HG03469 (cell line): ENCODE measurements around the gene UPF1.

ENCODE experiments used
- ATAC-seq: cut with Tn5 transposase; IDR thresholded peaks from one replicate; pipeline ENCODE4 v1.9.1; 2021; ENCODE audit warnings: mild to moderate bottlenecking, moderate library complexity, moderate number of reproducible peaks; ENCODE audit not compliant: unreplicated experiment

The UPF1 gene

DNA sequence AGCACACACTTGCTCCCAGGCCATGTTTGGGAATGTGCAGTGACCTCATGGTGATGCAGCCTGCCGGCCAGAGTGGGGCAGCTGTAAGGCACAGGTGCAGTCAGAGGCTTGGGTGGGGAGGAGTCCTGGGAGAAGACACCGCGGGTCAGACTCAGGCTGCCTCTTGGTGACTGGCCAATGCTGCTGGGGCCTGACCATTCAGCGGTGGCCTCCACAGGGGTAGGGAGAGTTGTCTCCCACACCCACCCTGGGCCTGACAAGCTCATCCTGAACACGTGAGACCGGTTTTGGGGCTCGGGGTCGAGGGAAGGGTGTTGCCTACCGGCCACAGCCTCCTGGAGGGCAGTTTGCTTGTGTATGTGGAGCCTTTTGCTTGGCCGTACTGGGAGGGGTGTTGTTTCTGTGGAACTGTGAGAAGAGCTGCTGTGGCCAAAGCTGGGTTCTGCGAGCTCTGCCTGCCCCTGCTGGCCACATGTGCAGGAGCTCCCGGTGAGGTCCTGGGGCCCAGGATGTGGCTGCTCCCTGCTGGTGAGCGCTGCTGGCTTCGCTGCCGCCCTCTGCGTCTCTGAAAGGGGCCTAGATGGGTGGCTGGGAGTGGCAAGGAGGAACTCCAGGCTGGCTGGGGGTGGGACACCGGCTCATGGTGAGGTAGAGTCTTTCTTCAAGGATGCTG is 22.1 kb downstream of the UPF1 start:
- no peak for ATAC-seq

- ATAC-seq = no peak
These were observed 23.2 kb downstream of the UPF1 start for GRCh38 chr19:18854982-18855381.

GRCh38 chr19:18855647-18856384 is 24.1 kb downstream of the UPF1 start:
- no peak for ATAC-seq

GRCh38 chr19:18856385-18857126 is 24.8 kb downstream of the UPF1 start:
- ATAC-seq = no peak

DNA sequence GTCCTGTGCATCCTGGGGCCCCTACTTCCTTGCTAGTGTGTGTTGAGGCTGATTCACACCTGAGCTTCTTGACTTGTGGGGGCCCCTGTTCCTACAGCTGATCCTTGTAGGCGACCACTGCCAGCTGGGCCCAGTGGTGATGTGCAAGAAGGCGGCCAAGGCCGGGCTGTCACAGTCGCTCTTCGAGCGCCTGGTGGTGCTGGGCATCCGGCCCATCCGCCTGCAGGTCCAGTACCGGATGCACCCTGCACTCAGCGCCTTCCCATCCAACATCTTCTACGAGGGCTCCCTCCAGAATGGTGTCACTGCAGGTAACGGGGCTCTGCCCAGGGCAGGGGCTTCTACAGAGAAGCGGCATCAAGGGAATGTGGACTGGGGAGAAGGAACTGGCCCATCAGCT is 25.5 kb downstream of the UPF1 start:
- ATAC-seq = no peak

GRCh38 chr19:18858906-18859646 is 27.3 kb downstream of the UPF1 start:
- ATAC-seq = no peak

GRCh38 chr19:18859676-18860301 is 28.0 kb downstream of the UPF1 start:
- no peak for ATAC-seq

- no peak for ATAC-seq
These were observed 28.5 kb downstream of the UPF1 start for GRCh38 chr19:18860302-18860700.

DNA sequence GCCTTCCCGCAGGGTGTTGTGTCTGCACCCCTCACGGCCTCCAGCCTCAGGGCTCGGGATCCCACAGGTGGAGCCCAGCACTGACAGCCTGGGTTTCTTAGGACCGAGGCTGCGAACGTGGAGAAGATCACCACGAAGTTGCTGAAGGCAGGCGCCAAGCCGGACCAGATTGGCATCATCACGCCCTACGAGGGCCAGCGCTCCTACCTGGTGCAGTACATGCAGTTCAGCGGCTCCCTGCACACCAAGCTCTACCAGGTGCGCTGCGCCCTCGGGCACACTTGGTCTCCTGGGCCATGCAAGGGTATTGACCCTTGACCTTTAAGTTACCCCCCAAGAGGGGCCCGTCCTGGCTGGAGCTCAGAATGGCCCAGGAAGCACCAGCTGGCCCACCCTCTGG is 29.0 kb downstream of the UPF1 start:
- ATAC-seq = no peak

DNA sequence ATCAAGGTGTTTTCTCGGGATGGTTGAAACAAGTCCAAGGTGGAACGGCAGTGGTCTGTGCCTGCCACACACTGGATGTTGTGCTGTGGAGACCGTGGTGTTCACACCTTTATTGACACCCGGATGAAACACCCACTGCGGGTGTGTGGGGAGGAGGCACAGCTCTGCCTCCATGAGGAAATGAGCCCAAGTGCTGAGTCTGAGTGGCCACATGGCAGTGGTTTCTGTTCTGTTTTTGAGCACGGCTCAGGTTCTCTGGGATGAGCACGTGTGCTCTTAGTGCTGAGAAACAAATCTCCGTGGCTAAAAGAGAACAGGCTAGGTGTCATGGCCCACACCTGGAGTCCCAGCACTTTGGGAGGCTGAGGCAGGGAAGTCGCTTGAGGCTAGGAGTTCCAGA is 29.5 kb downstream of the UPF1 start:
- ATAC-seq = no peak

DNA sequence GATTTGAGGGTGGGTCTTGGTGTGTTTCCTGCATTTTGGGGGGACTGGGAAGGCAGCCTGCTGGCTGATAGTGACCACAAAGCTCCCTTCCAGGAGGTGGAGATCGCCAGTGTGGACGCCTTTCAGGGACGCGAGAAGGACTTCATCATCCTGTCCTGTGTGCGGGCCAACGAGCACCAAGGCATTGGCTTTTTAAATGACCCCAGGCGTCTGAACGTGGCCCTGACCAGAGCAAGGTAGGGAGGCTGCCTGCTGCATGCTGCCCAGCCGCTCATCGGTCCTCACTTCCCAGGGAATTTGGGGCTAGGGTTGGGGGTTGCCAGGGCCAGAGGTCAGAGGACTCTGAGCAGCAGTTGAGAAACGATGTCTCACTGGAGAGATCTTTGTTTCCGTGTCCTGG is 30.2 kb downstream of the UPF1 start:
- no peak for ATAC-seq

- ATAC-seq = no peak
These were observed 31.4 kb downstream of the UPF1 start for GRCh38 chr19:18862976-18863842.

GRCh38 chr19:18863843-18864362 is 32.1 kb downstream of the UPF1 start:
- no peak for ATAC-seq

DNA sequence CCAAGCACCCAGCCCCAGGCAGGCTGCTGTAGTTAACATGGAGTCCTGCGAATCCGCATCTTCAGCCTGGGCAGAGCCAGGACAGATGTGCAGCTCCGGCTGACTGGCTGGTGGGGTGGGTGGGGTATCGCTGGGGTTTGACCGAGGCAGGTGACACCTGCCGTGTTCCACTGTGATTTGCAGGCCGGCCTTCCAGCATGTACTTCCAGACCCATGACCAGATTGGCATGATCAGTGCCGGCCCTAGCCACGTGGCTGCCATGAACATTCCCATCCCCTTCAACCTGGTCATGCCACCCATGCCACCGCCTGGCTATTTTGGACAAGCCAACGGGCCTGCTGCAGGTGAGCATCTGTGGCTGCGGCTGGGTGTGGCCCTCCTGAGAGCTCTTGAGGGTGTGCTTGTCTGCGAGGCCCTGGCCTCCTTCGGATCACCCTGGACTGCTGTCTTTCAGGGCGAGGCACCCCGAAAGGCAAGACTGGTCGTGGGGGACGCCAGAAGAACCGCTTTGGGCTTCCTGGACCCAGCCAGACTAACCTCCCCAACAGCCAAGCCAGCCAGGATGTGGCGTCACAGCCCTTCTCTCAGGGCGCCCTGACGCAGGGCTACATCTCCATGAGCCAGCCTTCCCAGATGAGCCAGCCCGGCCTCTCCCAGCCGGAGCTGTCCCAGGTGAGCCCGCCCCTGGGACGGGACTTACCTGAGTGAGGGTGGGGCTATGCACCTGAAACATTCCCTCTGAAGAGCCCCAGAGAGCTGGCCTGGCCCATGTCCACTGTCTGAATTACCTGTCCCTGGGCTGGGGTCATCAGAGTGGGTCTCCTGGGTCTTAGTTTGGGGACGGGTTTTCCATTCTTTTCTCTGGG is 33.6 kb downstream of the UPF1 start:
- ATAC-seq = no peak

DNA sequence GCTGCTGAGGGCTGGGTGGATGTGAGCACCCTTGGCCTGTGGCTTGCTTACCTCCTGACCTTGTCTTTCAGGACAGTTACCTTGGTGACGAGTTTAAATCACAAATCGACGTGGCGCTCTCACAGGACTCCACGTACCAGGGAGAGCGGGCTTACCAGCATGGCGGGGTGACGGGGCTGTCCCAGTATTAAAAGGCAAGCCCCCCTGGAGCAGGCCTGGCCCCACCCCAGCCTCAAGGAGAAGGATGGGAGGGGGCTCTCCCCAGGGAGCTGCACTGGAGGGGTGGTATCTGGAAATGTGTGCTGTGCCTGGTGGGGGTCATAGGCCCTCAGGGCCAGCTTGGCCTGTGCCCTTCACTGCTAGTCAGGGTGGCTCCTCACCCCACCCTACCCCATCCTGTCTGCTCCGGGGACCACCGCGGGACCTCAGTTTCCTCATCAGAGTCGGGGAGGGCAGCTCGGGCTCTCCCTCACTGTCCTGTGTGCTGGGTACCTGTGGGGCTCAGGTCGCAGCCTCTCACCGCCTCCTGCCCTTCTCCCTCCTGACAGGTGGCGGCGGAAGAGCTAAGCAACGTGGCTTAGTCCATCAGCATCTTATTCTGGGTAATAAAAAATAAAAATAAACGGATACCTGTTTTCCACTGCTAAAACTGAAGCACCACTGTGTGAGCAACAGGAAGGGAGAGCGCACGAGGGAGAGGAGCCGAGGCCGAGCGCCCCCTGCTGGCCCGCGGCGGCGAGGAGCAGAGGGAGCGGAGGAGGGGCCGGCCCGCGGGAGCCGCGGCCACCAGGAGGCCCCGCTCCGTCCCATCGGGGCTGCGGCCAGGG is 34.4 kb downstream of the UPF1 start:
- no peak for ATAC-seq

GRCh38 chr19:18866800-18867123 is 35.0 kb downstream of the UPF1 start:
- no peak for ATAC-seq

- no peak for ATAC-seq
These were observed 35.4 kb downstream of the UPF1 start for GRCh38 chr19:18867199-18867598.

- no peak for ATAC-seq
These were observed 36.0 kb downstream of the UPF1 start for GRCh38 chr19:18867751-18868150.
